Hepatocyte (in vitro differentiated cells): ENCODE data around the gene GRID1.

ENCODE experiments used
- EZH2 ChIP-seq: fragments of 200-600 bp; sonication (generic); IDR thresholded peaks from 2 replicates; pipeline ENCODE4 v1.6.1; 2016; ENCODE audit warnings: antibody characterized with exemption, mild to moderate bottlenecking, borderline replicate concordance
- TF ChIP-seq, protein P1 (sequence below): fragments of 200-600 bp; sonication (generic); IDR thresholded peaks from 2 replicates; pipeline ENCODE4 v1.5.1; 2016; ENCODE audit warnings: antibody characterized with exemption, mild to moderate bottlenecking; ENCODE audit not compliant: poor library complexity

DNA sequence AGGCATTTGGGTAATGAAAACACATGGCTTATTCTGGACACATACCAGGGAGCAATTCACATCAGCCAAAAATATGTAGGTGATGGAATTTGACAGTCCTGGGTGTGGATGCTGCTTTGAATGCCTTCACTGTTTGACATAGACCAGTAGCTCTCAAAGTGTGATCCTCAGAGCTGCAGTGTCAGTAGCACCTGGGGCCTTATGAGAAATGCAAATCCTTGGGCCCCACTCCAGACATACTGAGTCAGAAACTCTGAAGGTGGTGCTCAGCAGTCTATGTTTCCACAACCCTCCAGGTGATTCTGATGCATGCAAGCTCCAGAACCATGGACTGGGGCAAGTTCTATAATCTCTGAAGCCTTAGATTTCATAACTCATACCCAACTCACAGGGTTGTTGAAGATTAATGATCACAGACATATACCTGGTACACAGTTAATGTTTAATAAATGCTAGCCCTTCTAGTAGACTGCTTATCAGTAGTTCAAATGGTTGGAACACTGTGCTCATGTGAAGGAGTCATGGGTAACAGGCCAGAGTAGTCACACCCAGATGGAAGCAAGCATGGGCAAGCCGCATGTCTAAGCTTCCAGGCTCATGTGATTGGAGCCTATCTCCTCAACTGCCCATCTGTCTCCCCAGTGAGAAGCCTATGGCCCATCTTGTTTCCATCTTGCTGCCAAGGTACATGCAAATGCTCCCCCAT, 715.7 kb downstream of the GRID1 start:
- TF ChIP-seq, protein P1, sequence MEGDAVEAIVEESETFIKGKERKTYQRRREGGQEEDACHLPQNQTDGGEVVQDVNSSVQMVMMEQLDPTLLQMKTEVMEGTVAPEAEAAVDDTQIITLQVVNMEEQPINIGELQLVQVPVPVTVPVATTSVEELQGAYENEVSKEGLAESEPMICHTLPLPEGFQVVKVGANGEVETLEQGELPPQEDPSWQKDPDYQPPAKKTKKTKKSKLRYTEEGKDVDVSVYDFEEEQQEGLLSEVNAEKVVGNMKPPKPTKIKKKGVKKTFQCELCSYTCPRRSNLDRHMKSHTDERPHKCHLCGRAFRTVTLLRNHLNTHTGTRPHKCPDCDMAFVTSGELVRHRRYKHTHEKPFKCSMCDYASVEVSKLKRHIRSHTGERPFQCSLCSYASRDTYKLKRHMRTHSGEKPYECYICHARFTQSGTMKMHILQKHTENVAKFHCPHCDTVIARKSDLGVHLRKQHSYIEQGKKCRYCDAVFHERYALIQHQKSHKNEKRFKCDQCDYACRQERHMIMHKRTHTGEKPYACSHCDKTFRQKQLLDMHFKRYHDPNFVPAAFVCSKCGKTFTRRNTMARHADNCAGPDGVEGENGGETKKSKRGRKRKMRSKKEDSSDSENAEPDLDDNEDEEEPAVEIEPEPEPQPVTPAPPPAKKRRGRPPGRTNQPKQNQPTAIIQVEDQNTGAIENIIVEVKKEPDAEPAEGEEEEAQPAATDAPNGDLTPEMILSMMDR, result no peak
- TF ChIP-seq EZH2, result no peak
